GM21360 (cell line): ENCODE data around the gene NSMF.
"Not testable (repeated sequence)": the region's sequence is repeated elsewhere in the genome, so short reads cannot be mapped to it uniquely, and the experiment has no call there.

ENCODE experiments used
- ATAC-seq: cut with Tn5 transposase; IDR thresholded peaks from one replicate; pipeline ENCODE4 v1.9.1; 2021; ENCODE audit warnings: mild to moderate bottlenecking, moderate library complexity; ENCODE audit not compliant: unreplicated experiment

NSMF gene

GRCh38 chr9:137459601-137460362 lies 648 bp upstream of the NSMF start:
- ATAC-seq = no peak

- peak; percentile 1 for ATAC-seq
Measured at GRCh38 chr9:137458194-137459151, 661 bp downstream of the NSMF start.

GRCh38 chr9:137457406-137458193 lies 1.5 kb downstream of the NSMF start:
- ATAC-seq = no peak

GRCh38 chr9:137456864-137457405 lies 2.2 kb downstream of the NSMF start:
- no peak for ATAC-seq

- ATAC-seq = no peak
Measured at GRCh38 chr9:137456061-137456863, 2.9 kb downstream of the NSMF start.

- no peak for ATAC-seq
Measured at GRCh38 chr9:137455359-137455991, 3.7 kb downstream of the NSMF start.

- no peak for ATAC-seq
Measured at GRCh38 chr9:137454597-137455358, 4.4 kb downstream of the NSMF start.

- no peak for ATAC-seq
Measured at GRCh38 chr9:137454145-137454596, 5.0 kb downstream of the NSMF start.

GRCh38 chr9:137453643-137454081 lies 5.5 kb downstream of the NSMF start:
- ATAC-seq = no peak

- ATAC-seq = no peak
Measured at GRCh38 chr9:137452761-137453642, 6.1 kb downstream of the NSMF start.

- ATAC-seq = no peak
Measured at GRCh38 chr9:137452006-137452760, 7.0 kb downstream of the NSMF start.

GRCh38 chr9:137451264-137452005 lies 7.7 kb downstream of the NSMF start:
- ATAC-seq = not testable (repeated sequence)

- not testable (repeated sequence) for ATAC-seq
Measured at GRCh38 chr9:137450539-137451222, 8.5 kb downstream of the NSMF start.

- ATAC-seq = no peak
Measured at GRCh38 chr9:137449931-137450538, 9.1 kb downstream of the NSMF start.
